Measurements from ENCODE around the gene BMPER. TPM values are rescaled to one million over a fixed set of nuclear protein-coding genes. Genes with fewer than 3 reads are reported as not detected.

The BMPER gene
- total RNA-seq, 2 donors from 2014 or later, result 3.6 to 6.2 TPM

GRCh38 chr7:34175837-34176236 lies 270.5 kb downstream of the BMPER start:
- ATAC-seq (no peak), DNase-seq (no peak)
- intact Hi-C loops (cut with DNase I), result no loop called here

GRCh38 chr7:34177476-34177875 lies 272.1 kb downstream of the BMPER start:
- intact Hi-C loops (cut with DNase I), result no loop called here
- ATAC-seq (no peak), DNase-seq (no peak)

- DNase-seq (no peak), ATAC-seq (no peak)
- intact Hi-C loops (cut with DNase I), result no loop called here
Observed at GRCh38 chr7:34181271-34181958, 276.1 kb downstream of the BMPER start.

- DNase-seq (no peak), ATAC-seq (no peak)
- intact Hi-C loops (cut with DNase I), result no loop called here
Observed at GRCh38 chr7:34184466-34184865, 279.1 kb downstream of the BMPER start.

DNA sequence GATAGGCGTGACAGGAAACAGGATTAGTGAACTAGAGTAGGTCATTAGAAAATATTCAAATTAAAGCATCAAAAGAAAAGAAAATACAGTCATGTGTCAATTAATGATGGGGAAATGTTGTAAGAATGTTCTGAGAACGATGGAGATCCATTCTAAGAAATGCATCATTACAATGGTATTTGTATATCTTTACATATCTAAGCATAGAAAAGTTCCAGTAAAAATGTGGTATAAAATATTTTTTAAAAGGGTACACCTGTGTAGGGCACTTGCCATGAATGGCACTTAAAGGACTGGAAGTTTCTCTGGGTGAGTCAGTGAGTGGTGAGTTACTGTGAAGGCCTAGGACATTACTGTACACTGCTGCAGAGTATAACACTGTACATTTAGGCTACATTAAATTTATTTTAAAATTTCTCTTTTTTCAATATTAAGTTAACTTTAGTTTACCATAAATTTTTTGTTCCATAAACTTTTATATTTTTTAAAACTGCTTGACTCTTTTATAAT lies 282.5 kb downstream of the BMPER start:
- ATAC-seq, result no peak
- intact Hi-C loops (cut with DNase I), result no loop called here
- DNase-seq, result no peak

GRCh38 chr7:34189031-34189430 lies 283.7 kb downstream of the BMPER start:
- intact Hi-C loops (cut with DNase I), result no loop called here
- DNase-seq (no peak), ATAC-seq (no peak)

DNA sequence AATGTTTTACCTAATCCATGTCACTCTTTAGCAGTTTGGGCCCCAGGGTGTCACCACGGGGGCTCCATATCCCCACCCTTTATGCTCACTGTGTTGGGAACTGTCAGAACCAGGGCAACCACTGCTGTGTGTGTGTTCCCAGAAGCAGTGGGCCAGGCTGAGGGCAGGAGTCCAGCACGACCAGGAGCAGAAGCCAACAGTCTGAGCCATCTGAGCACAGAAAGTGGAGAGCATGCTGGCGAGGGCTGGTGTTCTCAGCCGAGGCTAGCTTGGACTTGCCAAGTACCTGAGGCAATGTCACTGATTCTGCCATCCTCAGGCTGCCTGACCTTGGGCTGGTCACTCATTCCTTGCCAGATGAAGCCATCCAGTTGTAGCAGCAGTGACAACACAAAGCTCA lies 285.0 kb downstream of the BMPER start:
- intact Hi-C loops (cut with DNase I), result no loop called here
- peak; percentile 32 for DNase-seq
- ATAC-seq, result peak; percentile 36 to 89

GRCh38 chr7:34191162-34191561 lies 285.8 kb downstream of the BMPER start:
- intact Hi-C loops (cut with DNase I), result no loop called here
- ATAC-seq (no peak), DNase-seq (no peak)

DNA sequence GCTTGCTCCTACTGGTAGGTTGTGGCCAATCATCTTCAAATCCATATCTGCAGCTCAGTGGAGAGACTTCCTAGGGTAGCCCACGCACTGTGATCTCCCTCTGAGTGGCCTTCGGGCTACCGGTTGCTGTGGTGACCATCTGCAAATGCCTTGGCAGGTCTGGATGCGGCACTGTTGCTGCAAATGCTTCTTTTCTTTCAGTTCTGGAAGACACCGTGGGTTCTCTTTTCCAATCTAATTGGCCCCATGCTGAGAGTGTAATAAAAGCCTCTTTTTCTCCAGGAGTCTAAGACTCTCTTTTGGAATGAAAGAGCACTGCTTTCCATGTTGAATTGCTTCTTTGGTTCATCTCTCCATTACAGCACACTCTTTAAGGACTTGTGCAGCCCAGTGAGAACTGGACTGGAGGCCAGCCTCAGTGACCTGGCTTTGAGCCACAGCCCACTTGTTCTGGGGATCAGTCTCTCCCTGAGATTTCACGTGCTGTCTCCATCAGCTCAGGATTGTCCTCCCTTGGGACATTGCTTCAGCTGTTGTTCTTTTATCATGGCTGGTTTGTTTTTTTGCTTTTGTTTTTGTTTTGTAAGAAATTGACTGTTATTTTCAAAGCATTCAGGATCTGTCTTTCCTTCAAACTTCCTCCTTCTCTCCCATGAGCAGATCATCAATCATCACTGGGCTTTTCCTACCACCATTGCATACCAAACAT lies 286.6 kb downstream of the BMPER start:
- DNase-seq, result no peak
- intact Hi-C loops (cut with DNase I), result no loop called here
- no peak for ATAC-seq

DNA sequence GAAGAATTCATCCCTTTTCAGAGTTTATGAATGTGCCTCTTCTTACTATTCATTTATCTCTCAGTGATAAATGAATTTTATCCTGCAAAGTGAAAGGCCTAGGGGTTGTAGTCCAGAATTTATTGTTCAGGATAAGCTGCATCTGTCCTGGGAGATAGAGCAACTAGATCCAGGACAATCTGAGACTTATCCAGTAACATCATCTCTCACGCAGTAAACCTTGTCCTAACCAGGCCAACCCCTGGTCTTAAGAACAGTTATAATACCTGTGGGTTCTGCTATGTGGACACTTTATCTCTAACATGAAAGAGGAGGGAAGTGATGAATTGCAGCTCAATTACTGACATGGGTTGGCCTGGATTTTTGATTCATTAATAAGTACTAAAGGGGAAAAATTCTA lies 287.6 kb downstream of the BMPER start:
- intact Hi-C loops (cut with DNase I), result no loop called here
- ATAC-seq (no peak), DNase-seq (no peak)

DNA sequence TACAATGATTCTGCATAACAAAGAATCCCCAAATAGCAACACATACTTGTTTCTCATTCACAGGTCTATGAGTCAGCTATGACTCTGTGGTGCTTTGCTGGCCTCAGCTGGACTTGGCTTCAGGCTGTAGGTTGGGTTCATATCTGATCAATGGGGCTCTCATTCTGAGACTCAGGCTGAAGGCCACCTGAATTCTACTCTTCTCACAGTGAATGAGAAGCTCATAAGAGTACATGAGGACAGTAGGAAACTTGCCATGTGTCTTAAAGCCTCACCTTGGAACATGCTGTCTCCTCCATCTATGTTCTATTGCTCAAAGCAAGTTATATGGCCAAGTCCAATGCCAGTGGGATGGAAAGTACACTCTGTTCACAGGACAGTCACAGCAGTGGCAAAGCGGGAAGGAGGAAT lies 292.9 kb downstream of the BMPER start:
- ATAC-seq, result no peak
- intact Hi-C loops (cut with DNase I), result no loop called here
- no peak for DNase-seq
